Loucy (cell line): ENCODE data around the gene SEM1.

Experiments
- EZH2phosphoT487 ChIP-seq: fragments of 200-600 bp; IDR thresholded peaks from 2 replicates; pipeline ENCODE4 v1.6.1; 2018; ENCODE audit warnings: antibody characterized with exemption, mild to moderate bottlenecking, moderate library complexity, borderline replicate concordance
- TF ChIP-seq, protein P1 (sequence below): fragments of 200-600 bp; sonication (generic); conservative IDR thresholded peaks from 2 replicates; pipeline ENCODE4 v1.5.1; 2014; ENCODE audit warnings: mild to moderate bottlenecking, antibody characterized with exemption, low read length

DNA sequence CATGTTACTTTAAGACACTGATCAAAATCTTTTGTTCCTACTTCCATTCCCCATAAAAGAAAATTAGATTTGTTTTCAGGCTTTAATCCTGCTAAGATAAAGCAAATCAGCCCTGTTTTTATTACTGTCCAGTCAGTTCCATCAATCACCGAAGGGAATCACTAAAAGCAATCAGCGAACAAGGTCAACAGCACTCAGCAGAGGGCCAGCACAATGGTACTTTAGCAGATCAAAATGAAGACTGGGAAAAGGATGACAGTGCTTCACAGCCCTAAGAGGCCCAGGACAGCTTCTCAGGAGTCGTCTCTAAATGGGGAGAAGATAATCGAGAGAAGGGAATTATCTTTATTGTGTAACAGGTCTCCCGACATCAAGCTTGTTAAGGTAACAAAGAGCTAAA is 32.7 kb downstream of the SEM1 start:
- TF ChIP-seq, protein P1, sequence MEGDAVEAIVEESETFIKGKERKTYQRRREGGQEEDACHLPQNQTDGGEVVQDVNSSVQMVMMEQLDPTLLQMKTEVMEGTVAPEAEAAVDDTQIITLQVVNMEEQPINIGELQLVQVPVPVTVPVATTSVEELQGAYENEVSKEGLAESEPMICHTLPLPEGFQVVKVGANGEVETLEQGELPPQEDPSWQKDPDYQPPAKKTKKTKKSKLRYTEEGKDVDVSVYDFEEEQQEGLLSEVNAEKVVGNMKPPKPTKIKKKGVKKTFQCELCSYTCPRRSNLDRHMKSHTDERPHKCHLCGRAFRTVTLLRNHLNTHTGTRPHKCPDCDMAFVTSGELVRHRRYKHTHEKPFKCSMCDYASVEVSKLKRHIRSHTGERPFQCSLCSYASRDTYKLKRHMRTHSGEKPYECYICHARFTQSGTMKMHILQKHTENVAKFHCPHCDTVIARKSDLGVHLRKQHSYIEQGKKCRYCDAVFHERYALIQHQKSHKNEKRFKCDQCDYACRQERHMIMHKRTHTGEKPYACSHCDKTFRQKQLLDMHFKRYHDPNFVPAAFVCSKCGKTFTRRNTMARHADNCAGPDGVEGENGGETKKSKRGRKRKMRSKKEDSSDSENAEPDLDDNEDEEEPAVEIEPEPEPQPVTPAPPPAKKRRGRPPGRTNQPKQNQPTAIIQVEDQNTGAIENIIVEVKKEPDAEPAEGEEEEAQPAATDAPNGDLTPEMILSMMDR, result no peak
- TF ChIP-seq EZH2phosphoT487, result no peak
